NCI-H446 treated with DMSO at 0.1 percent for 48 hours (cell line): ENCODE data around the gene CAV3.

Source experiments
- DNase-seq: peaks from one replicate; lab custom pipeline; 2025; lab: John Stamatoyannopoulos, UW

The CAV3 gene

DNA sequence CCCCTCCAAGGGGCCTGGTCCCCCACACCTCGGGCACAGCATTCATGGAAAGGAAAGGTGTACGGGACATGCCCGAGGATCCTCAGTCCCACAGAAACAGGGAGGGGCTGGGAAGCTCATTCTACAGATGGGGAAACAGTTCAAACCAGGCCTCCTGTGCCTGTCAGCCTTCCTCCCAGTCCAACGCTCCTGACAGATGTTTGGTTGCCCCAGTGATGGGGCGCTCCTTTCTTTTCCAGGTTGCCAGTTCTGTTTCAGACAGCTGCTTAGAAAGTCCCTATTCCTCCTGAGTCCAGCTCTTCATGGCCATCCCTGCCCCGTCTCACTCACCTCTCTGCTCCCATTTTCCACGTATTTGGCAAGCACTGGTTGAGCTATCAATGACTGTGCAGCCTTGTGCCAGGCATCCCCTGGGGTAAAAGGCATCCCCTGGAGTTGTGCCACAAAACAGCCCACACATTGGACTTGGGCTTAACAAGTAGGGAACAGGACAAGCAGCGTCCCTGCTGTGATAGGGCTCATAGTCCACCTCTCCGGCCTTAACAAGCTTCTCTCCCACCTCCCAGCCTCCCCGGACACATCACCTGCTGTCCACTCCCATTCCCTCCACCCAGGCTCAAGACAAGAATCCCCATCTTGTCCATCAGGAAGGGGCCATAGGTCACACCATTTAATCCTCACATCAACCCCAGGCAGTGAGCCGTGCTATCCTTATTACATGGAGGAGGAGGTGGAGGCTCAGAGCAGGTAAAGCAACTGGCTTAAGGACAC is 29.2 kb downstream of the CAV3 start:
- DNase-seq: no peak

- DNase-seq: no peak
These were observed 30.9 kb downstream of the CAV3 start for GRCh38 chr3:8764528-8764927.

DNA sequence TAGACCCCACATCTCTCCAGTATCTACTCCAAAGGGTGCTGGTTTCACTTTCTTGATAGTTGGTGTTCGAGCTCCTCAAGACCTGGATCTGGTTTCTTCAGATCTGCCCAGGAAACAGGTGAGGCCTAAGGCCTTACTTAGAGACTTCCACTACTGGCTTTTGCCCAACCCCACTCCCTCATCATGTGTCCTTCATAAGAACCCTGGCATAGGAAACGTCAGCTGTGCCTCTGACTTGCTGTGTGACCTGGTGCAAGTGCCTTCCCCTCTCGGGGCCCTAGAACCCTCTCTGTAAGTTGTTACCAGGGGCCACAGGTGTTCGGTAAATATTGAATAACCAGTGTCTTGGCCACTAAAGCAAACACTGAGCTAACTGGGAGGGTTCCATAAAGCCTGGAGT is 31.9 kb downstream of the CAV3 start:
- no peak for DNase-seq

DNA sequence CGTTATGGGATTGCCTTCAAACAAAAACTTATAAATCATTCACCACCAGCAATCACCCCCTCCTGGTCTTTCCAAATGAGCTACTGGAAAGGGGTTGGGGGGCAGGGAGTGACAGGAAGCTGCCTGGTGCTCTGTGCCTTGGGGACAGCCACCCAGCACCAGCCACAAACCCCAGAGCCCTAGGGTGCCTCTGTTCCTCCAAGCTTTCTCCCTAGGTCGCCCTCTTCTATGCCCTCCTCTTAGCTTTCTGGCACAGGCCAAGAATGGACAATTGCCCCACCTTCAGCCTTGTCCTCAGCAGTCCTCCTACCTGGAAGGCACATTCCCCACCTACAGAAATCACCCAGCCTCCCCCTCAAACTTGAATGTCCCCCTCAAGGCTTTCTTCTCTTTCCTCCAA is 32.5 kb downstream of the CAV3 start:
- DNase-seq: no peak

- DNase-seq: no peak
These were observed 33.7 kb downstream of the CAV3 start for GRCh38 chr3:8767256-8767666.

DNA sequence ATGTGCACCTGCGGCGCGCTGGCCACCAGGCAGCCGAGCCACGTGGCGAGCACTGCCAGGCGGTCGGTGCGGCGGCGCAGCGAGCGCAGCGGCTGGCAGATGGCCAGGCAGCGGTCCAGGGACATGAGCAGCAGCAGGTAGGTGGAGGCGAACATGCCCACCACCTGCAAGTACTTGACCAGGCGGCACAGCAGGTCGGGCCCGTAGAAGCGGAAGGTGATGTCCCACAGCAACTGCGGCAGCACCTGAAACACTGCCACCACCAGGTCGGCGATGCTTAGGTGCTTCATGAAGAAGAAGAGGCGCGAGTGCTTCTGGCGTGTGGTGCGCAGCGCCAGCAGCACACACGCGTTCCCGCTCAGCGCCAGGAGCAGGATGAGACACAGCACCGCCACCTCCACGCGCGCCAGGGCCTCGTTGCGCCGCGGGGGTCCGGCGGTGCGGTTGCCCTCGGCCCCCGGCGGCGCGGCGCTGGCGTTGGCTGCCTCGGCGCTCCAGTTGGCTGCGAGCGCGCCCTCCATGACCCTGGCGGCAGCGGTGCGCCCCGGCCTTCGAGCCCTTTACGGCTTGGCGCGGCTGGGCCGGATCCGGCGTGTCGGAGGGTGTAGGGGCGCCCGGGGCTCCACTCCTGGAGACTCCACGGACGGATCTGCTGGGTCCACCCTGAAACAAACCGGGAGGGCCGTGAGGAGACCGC is 34.2 kb downstream of the CAV3 start:
- no peak for DNase-seq

DNA sequence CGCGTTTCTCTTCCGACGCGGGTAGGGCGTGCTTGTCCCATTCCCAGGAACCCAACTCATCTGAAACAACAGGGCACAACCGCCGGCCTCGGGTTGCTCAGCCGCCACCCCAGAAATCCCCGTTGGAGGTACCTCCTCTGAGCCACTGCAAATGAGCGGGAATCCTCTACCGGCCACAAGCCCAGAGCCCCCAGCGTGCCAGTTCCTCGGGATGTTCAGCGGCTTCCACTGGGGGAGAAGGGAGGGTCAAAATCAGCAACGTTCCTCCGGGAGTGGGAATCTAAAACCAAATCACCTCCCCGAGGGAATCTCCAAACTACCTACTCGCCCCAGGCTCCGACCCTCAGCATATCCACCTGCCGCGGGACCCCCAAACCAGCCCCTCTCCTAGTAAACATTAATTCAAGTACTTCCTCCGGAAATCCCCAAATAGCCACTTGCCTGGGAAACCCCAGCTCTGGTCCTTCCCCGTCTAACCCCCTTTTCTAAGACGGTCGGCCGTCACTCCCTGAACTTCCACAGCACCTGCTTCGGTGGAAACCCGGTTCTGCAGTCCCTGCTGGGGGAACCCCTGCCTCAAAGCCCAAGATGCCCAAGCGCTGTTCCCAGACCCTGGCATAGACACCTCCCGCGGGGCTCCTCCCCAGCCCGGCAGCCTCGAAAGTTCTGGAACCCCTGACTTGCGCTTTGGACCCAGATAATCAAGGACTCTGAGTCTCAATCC is 34.9 kb downstream of the CAV3 start:
- DNase-seq: no peak

GRCh38 chr3:8769088-8769822 is 35.7 kb downstream of the CAV3 start, which contains the start of gene OXTR:
Gene OXTR, minus strand, starts transcription at chr3:8769613. Its CDS starts 1,426 bp downstream, at chr3:8768187.
- DNase-seq: no peak

DNA sequence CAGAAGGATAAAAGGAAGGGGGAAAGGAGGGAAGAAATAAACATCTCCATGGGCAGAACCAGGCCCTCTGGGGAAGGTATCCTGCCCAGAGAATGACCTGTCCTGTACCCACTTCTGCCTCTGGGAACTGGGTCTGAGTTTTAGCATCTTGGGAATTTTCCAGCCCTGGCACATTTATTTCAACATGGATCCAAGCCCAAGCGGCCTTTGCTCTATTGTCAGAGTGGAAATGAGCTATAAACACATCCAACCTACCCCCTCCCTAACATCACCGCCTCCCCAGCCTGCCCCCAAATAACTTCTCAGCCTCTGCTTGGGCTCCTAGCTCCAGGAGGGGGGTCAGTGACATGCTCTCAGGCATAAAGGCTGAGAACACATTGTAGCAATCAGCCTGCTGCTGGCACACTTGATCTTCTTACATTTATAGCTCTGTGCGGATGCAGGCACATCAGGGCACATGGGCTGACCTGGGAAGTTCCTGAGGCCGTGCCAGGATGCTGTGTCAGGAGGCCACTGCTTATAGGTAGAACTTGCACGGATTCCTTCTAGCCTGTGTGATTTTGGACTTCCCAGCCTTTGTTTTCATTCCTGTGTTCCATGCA is 40.4 kb downstream of the CAV3 start:
- no peak for DNase-seq

GRCh38 chr3:8775181-8775580 is 41.6 kb downstream of the CAV3 start:
- no peak for DNase-seq

DNA sequence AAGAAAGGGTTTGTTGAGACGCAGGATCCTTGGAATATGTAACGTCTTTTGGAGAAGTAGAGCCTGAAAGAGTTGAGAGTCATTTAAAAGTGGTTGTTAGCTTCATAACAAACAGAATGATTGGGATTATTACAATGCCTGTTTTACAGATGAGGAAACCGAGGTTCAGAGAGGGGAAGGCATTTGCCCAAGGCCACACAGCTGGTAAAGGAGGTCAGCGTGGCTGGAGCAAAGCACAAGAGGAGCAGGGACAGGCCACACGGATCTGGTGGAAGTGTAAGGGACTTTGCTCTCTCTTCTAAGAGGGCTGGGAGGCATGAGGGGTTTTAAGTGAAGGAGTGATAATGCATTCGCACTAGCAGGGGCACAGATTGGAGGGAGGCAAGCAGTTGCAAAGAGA is 42.0 kb downstream of the CAV3 start:
- DNase-seq: no peak

GRCh38 chr3:8776406-8776805 is 42.8 kb downstream of the CAV3 start:
- DNase-seq: no peak

- no peak for DNase-seq
These were observed 43.8 kb downstream of the CAV3 start for GRCh38 chr3:8777201-8777977.

GRCh38 chr3:8777978-8778267 is 44.3 kb downstream of the CAV3 start:
- no peak for DNase-seq

DNA sequence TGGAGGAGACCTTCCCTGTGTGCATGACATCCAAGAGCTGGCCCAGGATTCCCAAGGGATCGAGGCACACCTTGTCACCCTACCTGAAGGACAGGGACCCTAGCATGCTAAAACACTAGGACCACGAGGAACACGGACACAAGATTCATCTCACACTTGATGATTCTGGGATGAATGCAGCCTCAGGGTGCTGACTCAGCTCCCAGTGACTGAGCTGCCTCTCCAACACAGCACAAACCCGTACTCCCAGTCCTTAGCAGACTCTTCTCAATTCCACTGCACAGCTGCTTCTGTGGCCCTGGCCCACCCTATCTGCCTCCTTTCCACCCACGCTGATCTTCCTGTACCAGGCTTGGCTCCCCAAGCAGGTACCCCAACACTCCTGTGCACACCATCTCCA is 44.9 kb downstream of the CAV3 start:
- no peak for DNase-seq

GRCh38 chr3:8780279-8780678 is 46.7 kb downstream of the CAV3 start:
- DNase-seq: no peak

- DNase-seq: no peak
These were observed 51.3 kb downstream of the CAV3 start for GRCh38 chr3:8784676-8785435.

- no peak for DNase-seq
These were observed 56.9 kb downstream of the CAV3 start for GRCh38 chr3:8790529-8790928.

- DNase-seq: no peak
These were observed 59.6 kb downstream of the CAV3 start for GRCh38 chr3:8793242-8793641.

DNA sequence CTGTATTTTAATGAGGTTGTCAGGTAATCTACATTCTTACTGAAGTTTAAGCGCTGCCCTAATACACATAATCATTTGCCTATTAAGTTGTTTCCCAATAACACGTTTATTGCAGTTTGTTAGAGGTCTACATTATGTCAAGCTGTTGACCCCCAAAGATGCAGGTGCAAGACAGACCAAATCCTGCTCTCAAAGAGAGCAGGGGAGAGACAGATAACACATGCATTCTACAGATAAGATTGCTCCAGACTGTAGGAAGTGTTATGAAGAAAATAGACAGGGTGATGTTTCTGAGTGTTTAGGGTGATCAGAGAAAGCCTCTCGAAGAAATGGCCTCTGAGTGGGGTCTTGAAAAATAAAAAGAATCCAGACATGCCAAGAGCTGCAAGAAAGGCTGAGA is 60.6 kb downstream of the CAV3 start:
- DNase-seq: no peak
